SU-DHL-6 (cell line): ENCODE results near the gene APLNR.

Experiments used
- H2AFZ ChIP-seq: fragments of 200-600 bp; sonication (generic); 2 replicates; pipeline ENCODE4 v1.6.1; 2014; ENCODE audit warnings: low read depth, mild to moderate bottlenecking, moderate library complexity, mixed read lengths, antibody characterized with exemption, low read length; ENCODE audit not compliant: severe bottlenecking
- H3F3A ChIP-seq: fragments of 200-600 bp; shearing (Covaris generic); 2 replicates; pipeline ENCODE4 v1.6.0; 2016; ENCODE audit warnings: antibody characterized with exemption, mild to moderate bottlenecking; ENCODE audit not compliant: insufficient read depth
- H3K27ac ChIP-seq: fragments of 200-600 bp; sonication (generic); 2 replicates; pipeline ENCODE4 v1.5.1; 2016; ENCODE audit warnings: low read depth, mild to moderate bottlenecking, low read length, moderate library complexity, mixed read lengths
- H3K27me3 ChIP-seq: fragments of 200-600 bp; sonication (generic), shearing (Covaris generic); 2 replicates; pipeline ENCODE4 v1.6.0; 2014; ENCODE audit warnings: mild to moderate bottlenecking, low read length
- H3K36me3 ChIP-seq: fragments of 200-600 bp; sonication (generic); 2 replicates; pipeline ENCODE4 v1.6.1; 2014; ENCODE audit warnings: mild to moderate bottlenecking, low read length, mixed read lengths
- H3K4me2 ChIP-seq: fragments of 300-600, 200-600 bp; shearing (Covaris generic), sonication (generic); 2 replicates; pipeline ENCODE4 v1.6.0; 2014; ENCODE audit warnings: low read length, low read depth, mild to moderate bottlenecking; ENCODE audit not compliant: poor library complexity, severe bottlenecking
- H3K4me3 ChIP-seq: fragments of 200-600 bp; sonication (generic); 2 replicates; pipeline ENCODE4 v1.5.1; 2014; ENCODE audit warnings: antibody characterized with exemption, low read length, mild to moderate bottlenecking, mixed read lengths; ENCODE audit not compliant: insufficient read depth, poor library complexity, severe bottlenecking
- H3K79me2 ChIP-seq: fragments of 200-600 bp; sonication (generic); 2 replicates; pipeline ENCODE4 v1.6.1; 2014; ENCODE audit warnings: mild to moderate bottlenecking, low read length, moderate library complexity; ENCODE audit not compliant: insufficient read depth
- H3K9ac ChIP-seq: fragments of 200-600 bp; sonication (generic); 2 replicates; pipeline ENCODE4 v1.7.0; 2014; ENCODE audit warnings: mild to moderate bottlenecking, low read length
- H3K9me2 ChIP-seq: fragments of 200-600 bp; sonication (generic); replicated peaks from 2 replicates; pipeline ENCODE4 v1.6.1; 2014; ENCODE audit warnings: low read length; ENCODE audit not compliant: insufficient read depth
- H3K9me3 ChIP-seq: fragments of 200-600 bp; sonication (generic); 2 replicates; pipeline ENCODE4 v1.6.1; 2014; ENCODE audit warnings: low read length, mixed read lengths; ENCODE audit not compliant: insufficient read depth
- H4K20me1 ChIP-seq: fragments of 200-600 bp; sonication (generic); 2 replicates; pipeline ENCODE4 v1.6.1; 2014; ENCODE audit warnings: low read depth, mild to moderate bottlenecking, antibody characterized with exemption, low read length, moderate library complexity, mixed read lengths
- EZH2phosphoT487 ChIP-seq: fragments of 200-600 bp; sonication (generic), shearing (Covaris generic); conservative IDR thresholded peaks from 2 replicates; pipeline ENCODE4 v1.6.1; 2018; ENCODE audit warnings: mild to moderate bottlenecking, antibody characterized with exemption, low read length, moderate library complexity, mixed read lengths
- TF ChIP-seq, protein P1 (sequence below): fragments of 200-600 bp; sonication (generic); IDR thresholded peaks from one replicate; pipeline ENCODE4 v1.5.1; 2017; ENCODE audit warnings: antibody characterized with exemption, mild to moderate bottlenecking, low read length, moderate library complexity; ENCODE audit not compliant: insufficient read depth, poor library complexity, severe bottlenecking

APLNR gene

GRCh38 chr11:57251491-57252104, 14.5 kb upstream of the APLNR start:
- no peak overlapping the region for H3K9ac ChIP-seq
- H3K9me2 ChIP-seq, result no peaks in the 10 kb centered on the region
- no peaks in the 10 kb centered on the region for H3K36me3 ChIP-seq
- no peaks in the 10 kb centered on the region for H3K27me3 ChIP-seq
- H3K79me2 ChIP-seq, result no peaks in the 10 kb centered on the region
- H3K9me3 ChIP-seq, result no peaks in the 10 kb centered on the region
- no peaks in the 10 kb centered on the region for H3F3A ChIP-seq
- no peak overlapping the region for H3K4me2 ChIP-seq
- TF ChIP-seq, protein P1, sequence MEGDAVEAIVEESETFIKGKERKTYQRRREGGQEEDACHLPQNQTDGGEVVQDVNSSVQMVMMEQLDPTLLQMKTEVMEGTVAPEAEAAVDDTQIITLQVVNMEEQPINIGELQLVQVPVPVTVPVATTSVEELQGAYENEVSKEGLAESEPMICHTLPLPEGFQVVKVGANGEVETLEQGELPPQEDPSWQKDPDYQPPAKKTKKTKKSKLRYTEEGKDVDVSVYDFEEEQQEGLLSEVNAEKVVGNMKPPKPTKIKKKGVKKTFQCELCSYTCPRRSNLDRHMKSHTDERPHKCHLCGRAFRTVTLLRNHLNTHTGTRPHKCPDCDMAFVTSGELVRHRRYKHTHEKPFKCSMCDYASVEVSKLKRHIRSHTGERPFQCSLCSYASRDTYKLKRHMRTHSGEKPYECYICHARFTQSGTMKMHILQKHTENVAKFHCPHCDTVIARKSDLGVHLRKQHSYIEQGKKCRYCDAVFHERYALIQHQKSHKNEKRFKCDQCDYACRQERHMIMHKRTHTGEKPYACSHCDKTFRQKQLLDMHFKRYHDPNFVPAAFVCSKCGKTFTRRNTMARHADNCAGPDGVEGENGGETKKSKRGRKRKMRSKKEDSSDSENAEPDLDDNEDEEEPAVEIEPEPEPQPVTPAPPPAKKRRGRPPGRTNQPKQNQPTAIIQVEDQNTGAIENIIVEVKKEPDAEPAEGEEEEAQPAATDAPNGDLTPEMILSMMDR, result no peak
- TF ChIP-seq EZH2phosphoT487, result no peak
- H4K20me1 ChIP-seq, result no peaks in the 10 kb centered on the region
- no peak overlapping the region for H3K27ac ChIP-seq
- no peak overlapping the region for H3K4me3 ChIP-seq
- no peak overlapping the region for H2AFZ ChIP-seq

- Histone ChIP-seq H2AFZ (no peak overlapping the region), H3F3A (no peaks in the 10 kb centered on the region), H3K9me3 (no peaks in the 10 kb centered on the region), H3K36me3 (no peaks in the 10 kb centered on the region), H3K27me3 (no peaks in the 10 kb centered on the region), H3K27ac (no peak overlapping the region), H3K9me2 (no peaks in the 10 kb centered on the region), H3K4me2 (no peak overlapping the region), H3K4me3 (no peak overlapping the region), H3K79me2 (no peaks in the 10 kb centered on the region), H4K20me1 (no peaks in the 10 kb centered on the region), H3K9ac (no peak overlapping the region)
- TF ChIP-seq EZH2phosphoT487, result no peak
- TF ChIP-seq, protein P1, result no peak
These were observed 14.0 kb upstream of the APLNR start for GRCh38 chr11:57251037-57251436.

DNA sequence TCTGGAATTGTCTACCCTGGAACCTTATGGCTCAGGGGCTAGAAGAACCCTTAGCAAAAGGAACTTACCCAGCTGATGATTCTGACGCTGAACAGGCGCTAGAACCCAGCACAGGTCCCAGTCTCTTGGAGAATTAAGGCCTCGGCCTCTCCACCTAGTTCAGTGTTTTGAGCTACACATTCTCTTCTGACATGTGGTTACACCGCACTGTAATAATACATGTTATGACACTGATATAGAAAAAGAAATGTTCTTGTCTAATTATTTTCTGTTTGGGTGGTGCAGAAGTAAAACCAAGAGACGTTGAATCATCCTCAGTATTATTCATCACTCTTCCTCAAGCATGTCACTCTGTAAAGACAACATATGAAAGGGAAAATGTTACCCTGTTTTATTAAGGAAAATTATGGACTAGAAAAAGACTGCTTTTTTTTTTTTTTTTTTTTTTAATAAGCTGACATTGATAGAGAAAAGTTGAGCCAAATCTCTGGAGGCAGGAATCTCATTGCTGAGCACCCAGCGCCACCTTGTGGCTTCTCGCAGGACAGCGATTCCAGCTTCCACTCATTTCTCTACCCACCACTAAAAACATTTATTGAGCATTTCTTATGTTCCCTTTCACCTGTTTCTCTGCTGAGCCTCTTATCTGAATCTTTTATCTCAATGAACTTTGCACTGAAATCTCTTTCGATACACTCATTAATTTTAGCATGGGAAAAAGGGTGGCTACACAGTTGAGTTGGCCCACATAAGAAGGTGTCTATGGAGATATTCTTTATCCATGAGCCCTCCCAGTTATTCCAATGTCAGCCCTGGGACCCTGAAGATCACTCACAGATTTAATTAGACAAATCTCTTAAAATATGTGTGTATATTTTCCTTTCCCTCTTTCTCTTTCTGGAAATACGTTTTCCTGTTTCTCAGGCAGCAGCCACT, 12.6 kb upstream of the APLNR start:
- Histone ChIP-seq H3K79me2 (no peaks in the 10 kb centered on the region), H4K20me1 (no peaks in the 10 kb centered on the region), H3K4me3 (no peak overlapping the region), H3K36me3 (no peaks in the 10 kb centered on the region), H3K9ac (no peak overlapping the region), H3K27me3 (no peaks in the 10 kb centered on the region), H3F3A (no peaks in the 10 kb centered on the region), H3K9me3 (no peaks in the 10 kb centered on the region), H3K4me2 (no peak overlapping the region), H3K9me2 (no peaks in the 10 kb centered on the region), H3K27ac (no peak overlapping the region), H2AFZ (no peak overlapping the region)
- no peak for TF ChIP-seq EZH2phosphoT487
- TF ChIP-seq, protein P1, result peak; percentile 53
